GM21526 (cell line): ENCODE data around the gene JPT2.

Experiments used
- ATAC-seq: cut with Tn5 transposase; IDR thresholded peaks from one replicate; pipeline ENCODE4 v1.9.1; 2021; ENCODE audit warnings: moderate library complexity; ENCODE audit not compliant: unreplicated experiment, low FRiP score

Gene JPT2

GRCh38 chr16:1749152-1750117 lies 71.4 kb downstream of the JPT2 start:
- ATAC-seq: no peak
